GM12873 (cell line): Measurements from ENCODE around the gene CAMK4.

Experiments
- CTCF ChIP-seq: IDR thresholded peaks from 2 replicates; pipeline ENCODE4 v1.5.1; 2012; ENCODE audit warnings: low read depth, mild to moderate bottlenecking, moderate library complexity, low read length, control low read depth; ENCODE audit not compliant: insufficient read depth; ENCODE audit errors: missing control alignments

CAMK4 gene

GRCh38 chr5:111495159-111495558 lies 271.0 kb downstream of the CAMK4 start:
- TF ChIP-seq CTCF = no peak

GRCh38 chr5:111498346-111498745 lies 274.2 kb downstream of the CAMK4 start:
- TF ChIP-seq CTCF = no peak

- no peak for TF ChIP-seq CTCF
These were observed 278.8 kb downstream of the CAMK4 start for GRCh38 chr5:111502956-111503355.

GRCh38 chr5:111505096-111505495 lies 280.9 kb downstream of the CAMK4 start:
- TF ChIP-seq CTCF = no peak

GRCh38 chr5:111507276-111507675 lies 283.1 kb downstream of the CAMK4 start:
- TF ChIP-seq CTCF = no peak

- no peak for TF ChIP-seq CTCF
These were observed 284.9 kb downstream of the CAMK4 start for GRCh38 chr5:111509119-111509518.

- no peak for TF ChIP-seq CTCF
These were observed 287.1 kb downstream of the CAMK4 start for GRCh38 chr5:111511174-111511830.

GRCh38 chr5:111511831-111512374 lies 287.7 kb downstream of the CAMK4 start:
- no peak for TF ChIP-seq CTCF
